Measurements from ENCODE around the gene NR1D2. TPM values are rescaled to one million over a fixed set of nuclear protein-coding genes. Genes with fewer than 3 reads are reported as not detected.

Gene NR1D2
- total RNA-seq, 1 experiment from 2014 or later: 24.0 TPM

- no peaks in the 10 kb centered on the region for H3K9me3 ChIP-seq (ENCODE audit: control insufficient read depth, low read depth, low read length)
- no peak overlapping the region for H3K9ac ChIP-seq (ENCODE audit: extremely low read depth, insufficient read length, low read length)
- H3K56ac ChIP-seq (ENCODE audit: insufficient read length, low read depth, low read length): no peak overlapping the region
- no peak overlapping the region for H3K27ac ChIP-seq (ENCODE audit: insufficient read length, low read depth, low read length)
- H2AFZ ChIP-seq (ENCODE audit: low read length): no peak overlapping the region
- TF ChIP-seq CTCF (conservative IDR thresholded peaks at IDR 0.05): no peak
- H3K27ac Mint-ChIP-seq: no peak overlapping the region
- H3K4me1 Mint-ChIP-seq: peaks cover 10% of the 10 kb centered on the region in 2 experiments
- no peak for DNase-seq
- H2BK12ac ChIP-seq (ENCODE audit: insufficient read length, low read depth, low read length): no peak overlapping the region
- no peak overlapping the region for H2BK20ac ChIP-seq (ENCODE audit: low read depth, low read length, poor library complexity, severe bottlenecking)
- H3T11ph ChIP-seq (ENCODE audit: low read length): no peak overlapping the region
- H2BK15ac ChIP-seq (ENCODE audit: low read depth, low read length): no peak overlapping the region
- no peaks in the 10 kb centered on the region for H3K27me3 ChIP-seq (ENCODE audit: insufficient read depth, low read length)
- H4K91ac ChIP-seq (ENCODE audit: insufficient read length, low read depth, low read length): no peak overlapping the region
- no peak overlapping the region for H2BK5ac ChIP-seq (ENCODE audit: insufficient read length, low read length)
- no peaks in the 10 kb centered on the region for H3K23me2 ChIP-seq (ENCODE audit: insufficient read length, low read depth, low read length, poor library complexity, severe bottlenecking)
- no peak overlapping the region for H2BK120ac ChIP-seq (ENCODE audit: low read depth, low read length, poor library complexity, severe bottlenecking)
- H3K79me2 ChIP-seq (ENCODE audit: insufficient read depth, low read length): no peaks in the 10 kb centered on the region
- H3K36me3 Mint-ChIP-seq (ENCODE audit: insufficient read depth in 1 of 3, low read depth in 3 of 3): no peaks in the 10 kb centered on the region
- H3K4ac ChIP-seq (ENCODE audit: low read depth, low read length): no peak overlapping the region
- no peaks in the 10 kb centered on the region; the same call in 1 of the 2 replicates for H3K4me1 ChIP-seq (ENCODE audit: insufficient read depth, low read length)
- no peak overlapping the region for H4K8ac ChIP-seq (replicated peaks; ENCODE audit: insufficient read length, low read depth, low read length)
- WGBS (ENCODE audit: extremely low coverage, insufficient read length, low lambda C conversion rate): no CpG with 5 or more reads among the region's 4 CpGs
- H2AK5ac ChIP-seq (ENCODE audit: insufficient read length, low read length): no peak overlapping the region
- no peaks in the 10 kb centered on the region for H4K20me1 ChIP-seq (ENCODE audit: control insufficient read depth, insufficient read depth, insufficient read length)
- no peak overlapping the region for H4K5ac ChIP-seq (ENCODE audit: insufficient read length, low read depth, low read length)
- H3K4me2 ChIP-seq (ENCODE audit: insufficient read depth, insufficient read length, low read length): no peak overlapping the region
- no peaks in the 10 kb centered on the region for H3K79me1 ChIP-seq (ENCODE audit: insufficient read depth, low read depth, low read length, poor library complexity, severe bottlenecking)
- H3K27me3 Mint-ChIP-seq (ENCODE audit: low read depth): no peaks in the 10 kb centered on the region
- no peaks in the 10 kb centered on the region for H3K9me3 Mint-ChIP-seq
- no peak overlapping the region for H3K18ac ChIP-seq (ENCODE audit: insufficient read length, low read depth, low read length)
- no peak overlapping the region for H3K14ac ChIP-seq (ENCODE audit: insufficient read depth, low read length)
- no peak overlapping the region for H3K4me3 Mint-ChIP-seq
- no peak overlapping the region for H3K23ac ChIP-seq (ENCODE audit: insufficient read length, low read depth, low read length)
These were observed 49.1 kb downstream of the NR1D2 start for GRCh38 chr3:23994244-23994569.
